Activated CD8-positive, alpha-beta memory T cell treated with anti-CD3 and anti-CD28 coated beads, Interleukin-2, amount 50 U/mL, for 1 hour (primary cell): ENCODE measurements around the gene GKN1.

Source experiments
- DNase-seq: peaks from one replicate; pipeline ENCODE4 v3.0.0-alpha.2; 2020; ENCODE audit errors: extremely low read depth

The GKN1 gene

DNA sequence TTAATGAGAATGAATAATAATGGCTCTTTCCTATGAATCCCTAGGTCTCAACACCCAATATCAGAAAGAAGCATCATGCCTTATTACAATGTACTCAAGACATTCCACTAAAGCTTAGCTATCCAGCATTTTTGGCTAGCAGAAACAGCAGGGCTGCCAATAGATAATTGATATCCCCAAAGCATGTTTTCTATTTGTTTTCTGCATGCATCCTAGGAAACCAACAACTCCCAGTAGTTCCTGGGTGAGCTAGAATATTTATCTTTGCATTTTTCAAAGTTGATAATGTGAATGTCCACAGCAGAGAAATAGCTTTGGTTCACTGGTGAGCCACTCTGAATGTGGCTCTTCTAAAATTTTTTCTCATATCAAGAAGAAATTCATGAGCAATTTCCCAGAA, 32.7 kb downstream of the GKN1 start:
- no peak for DNase-seq

DNA sequence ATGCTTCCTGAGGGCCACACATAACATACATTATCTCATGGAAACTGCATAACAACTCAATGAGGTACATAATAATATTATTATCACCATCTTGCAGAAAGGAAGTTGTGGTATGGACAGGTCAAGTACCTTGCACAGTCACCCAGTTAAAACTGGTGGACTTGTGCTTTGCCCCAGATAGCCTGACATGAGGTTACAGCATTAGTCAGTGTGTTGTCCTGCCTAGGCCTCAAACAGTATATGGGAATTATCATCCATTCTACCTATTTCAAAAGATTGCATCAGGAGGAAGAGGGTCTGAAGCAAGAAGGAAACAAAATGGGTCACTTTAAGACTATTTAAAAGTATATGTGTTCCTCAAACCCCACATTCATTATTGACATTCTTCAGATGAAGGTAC, 33.2 kb downstream of the GKN1 start:
- DNase-seq: no peak

- DNase-seq: no peak
Observed at GRCh38 chr2:69010437-69011194, 36.2 kb downstream of the GKN1 start.

DNA sequence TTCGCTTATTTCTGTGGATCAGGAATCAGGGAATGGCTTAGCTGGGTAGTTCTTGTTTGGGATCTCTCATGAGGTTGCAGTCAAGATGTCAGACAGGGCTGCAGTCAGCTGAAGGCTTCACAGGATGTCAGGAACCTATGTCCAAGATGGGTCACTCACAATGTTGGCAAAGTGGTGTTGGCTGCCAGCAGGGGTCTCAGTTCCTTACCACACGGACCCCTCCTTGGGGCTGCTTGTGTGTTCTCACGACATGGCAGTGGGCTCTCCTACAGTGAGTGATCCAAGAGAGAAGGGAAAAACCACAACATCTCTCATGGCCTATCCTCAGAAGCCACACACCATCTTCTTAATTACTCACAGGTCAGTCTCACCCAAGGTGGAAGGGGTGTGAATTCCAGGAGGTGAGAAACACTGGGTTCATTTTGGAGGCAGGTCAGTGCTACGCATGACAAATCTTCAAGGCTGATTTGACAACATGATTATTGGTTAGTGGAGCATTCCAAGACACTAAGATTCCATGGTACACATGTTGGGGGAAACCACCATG, 37.2 kb downstream of the GKN1 start:
- no peak for DNase-seq

DNA sequence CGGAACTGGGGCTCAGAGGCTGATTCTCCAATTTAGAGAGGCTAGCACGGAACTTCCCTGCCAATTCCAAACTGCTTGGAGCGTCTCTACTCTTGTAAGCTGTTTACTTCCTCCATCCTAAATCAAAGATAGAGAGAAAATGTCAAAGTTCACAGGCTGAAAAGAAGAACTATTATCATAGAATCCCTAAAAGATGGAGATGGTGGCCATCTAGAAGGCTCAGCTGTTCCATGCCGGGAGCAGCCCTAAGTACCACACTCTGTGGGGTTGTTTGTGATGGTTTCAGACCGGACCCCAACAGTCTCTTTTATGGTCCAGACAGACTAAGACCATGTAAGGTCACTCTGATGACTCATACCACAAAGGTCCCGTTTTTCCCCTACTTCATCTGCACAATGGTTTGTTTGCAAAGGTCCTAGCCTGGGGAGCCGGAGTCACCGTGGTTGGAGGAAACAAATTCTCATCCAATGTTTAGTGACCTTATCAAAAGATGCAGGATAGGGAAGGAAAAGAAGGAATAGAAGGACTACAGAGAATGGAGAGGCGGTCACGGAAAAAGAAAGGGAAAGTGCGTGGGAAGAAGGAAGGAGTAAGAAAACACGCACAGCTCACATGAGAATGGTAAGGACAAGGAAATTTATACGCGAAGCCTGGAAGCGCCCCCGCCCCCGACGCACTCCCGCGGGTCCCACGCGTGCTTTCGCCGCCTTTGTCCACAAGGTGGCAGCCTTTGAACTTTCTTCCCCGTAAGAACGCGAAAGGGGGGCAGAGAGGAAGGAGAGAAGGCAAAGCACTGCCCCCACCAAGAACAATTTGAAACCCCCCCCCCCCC, 38.1 kb downstream of the GKN1 start:
- peak; percentile 1 for DNase-seq

DNA sequence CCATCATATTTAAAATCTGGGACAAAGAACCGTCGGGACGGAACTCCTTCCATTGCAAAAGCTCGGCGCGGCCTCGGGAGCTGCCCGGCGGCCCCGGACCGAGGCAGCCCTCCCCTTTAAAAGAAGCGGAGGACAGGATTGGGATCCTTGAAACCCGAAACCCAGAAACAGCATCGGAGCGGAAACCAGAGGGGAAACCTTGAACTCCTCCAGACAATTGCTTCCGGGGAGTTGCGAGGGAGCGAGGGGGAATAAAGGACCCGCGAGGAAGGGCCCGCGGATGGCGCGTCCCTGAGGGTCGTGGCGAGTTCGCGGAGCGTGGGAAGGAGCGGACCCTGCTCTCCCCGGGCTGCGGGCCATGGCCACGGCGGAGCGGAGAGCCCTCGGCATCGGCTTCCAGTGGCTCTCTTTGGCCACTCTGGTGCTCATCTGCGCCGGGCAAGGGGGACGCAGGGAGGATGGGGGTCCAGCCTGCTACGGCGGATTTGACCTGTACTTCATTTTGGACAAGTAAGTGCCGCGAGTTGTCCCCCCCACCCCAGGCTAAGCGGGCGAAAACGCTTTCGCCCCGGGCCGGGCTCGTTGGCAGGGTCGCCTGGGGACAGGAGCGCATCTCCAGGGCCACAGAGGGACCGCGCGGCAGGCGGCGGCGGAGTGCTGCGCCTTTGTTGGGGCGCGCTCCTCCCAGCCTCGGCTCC, 38.9 kb downstream of the GKN1 start, which contains the start of gene ANTXR1:
ANTXR1 (plus strand) TSS at position 38 of the 698 bp plus-strand sequence; CDS start at position 359, 321 bp downstream.
- no peak for DNase-seq

GRCh38 chr2:69013840-69014821, 39.7 kb downstream of the GKN1 start:
- no peak for DNase-seq

- no peak for DNase-seq
Observed at GRCh38 chr2:69017080-69017479, 42.6 kb downstream of the GKN1 start.

DNA sequence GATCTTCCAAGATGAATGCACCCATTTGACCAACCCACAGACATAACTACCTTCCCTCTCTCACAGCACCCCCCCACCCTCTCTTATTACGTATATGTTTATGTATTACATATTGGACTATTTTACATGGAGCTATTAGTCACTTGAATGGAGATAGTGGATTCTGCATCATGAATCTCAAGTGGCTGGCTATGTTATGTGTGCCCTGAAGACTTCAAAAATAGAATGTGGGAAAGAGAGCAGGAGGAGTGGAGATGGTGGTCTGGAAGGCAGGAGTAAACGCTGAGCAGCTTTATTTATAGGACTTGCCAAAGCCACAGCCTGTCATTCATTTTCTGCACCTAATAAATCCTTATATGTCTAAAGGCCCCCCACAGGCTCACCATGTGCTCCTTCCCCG, 43.4 kb downstream of the GKN1 start:
- no peak for DNase-seq

DNA sequence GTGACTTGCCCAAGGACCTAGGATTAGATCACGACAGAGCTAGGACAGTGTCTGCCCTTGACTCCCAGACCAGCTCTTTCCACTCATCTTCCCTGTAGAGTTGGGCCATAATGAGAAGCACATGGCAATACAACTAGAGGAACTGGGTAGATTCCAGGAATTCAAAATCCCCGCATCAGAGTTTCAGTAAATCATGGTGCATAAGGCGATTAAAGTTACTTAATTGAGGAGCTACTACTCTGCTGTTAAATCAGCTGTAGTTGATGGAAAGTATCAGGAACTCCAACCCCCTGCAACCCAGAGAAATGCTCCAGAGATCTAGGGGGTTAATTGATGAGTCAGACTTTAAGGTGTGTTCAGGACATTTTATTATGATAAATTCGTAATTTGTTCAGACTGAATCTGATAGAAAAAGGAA, 44.3 kb downstream of the GKN1 start:
- no peak for DNase-seq

GRCh38 chr2:69020496-69021426, 46.3 kb downstream of the GKN1 start:
- no peak for DNase-seq

GRCh38 chr2:69021727-69022126, 47.3 kb downstream of the GKN1 start:
- DNase-seq: no peak

DNA sequence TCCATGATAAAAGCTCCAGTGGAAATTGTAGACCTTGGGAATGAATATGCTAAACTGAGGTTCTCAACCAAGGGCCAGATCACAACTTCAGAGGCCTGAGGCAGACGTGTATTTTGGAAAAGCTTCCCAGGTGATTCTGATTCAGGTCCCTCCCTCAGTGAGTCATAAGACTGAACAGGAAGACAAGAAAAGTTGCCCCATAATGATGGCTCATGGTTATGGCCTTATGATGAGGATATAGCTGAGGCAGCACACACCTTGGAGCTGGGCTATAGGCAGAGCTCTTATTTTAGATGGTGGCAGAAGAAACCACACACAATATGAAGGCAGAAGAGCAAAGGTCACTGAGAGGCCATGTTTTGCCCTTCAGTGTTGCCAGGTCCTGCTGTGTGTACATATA, 48.1 kb downstream of the GKN1 start:
- DNase-seq: no peak

GRCh38 chr2:69023236-69023635, 48.8 kb downstream of the GKN1 start:
- no peak for DNase-seq

- DNase-seq: no peak
Observed at GRCh38 chr2:69026026-69026425, 51.6 kb downstream of the GKN1 start.

- DNase-seq: no peak
Observed at GRCh38 chr2:69026691-69027459, 52.4 kb downstream of the GKN1 start.
